ENCODE data around the gene VAMP8.

DNA sequence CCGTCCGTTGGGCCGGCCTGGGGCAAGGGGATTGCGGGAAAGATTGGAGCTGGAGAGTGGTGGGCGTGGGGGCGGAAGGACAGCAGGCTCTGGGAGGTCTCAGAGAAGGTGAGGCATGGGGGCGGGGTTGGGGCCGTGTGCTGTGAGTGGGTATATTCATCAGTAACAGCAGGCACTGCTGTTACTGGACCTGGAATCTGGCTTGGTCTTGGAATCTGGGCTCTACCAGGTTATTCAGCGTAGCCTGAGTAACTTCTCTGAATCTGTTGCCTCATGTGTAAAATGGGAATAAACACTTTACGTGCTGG, 18.6 kb downstream of the VAMP8 start:
- no peak for TF ChIP-seq POLR2A (IDR thresholded peaks at IDR 0.05; ENCODE audit: low read length)
- TF ChIP-seq GATA1 (IDR thresholded peaks at IDR 0.05; ENCODE audit: low read depth, low read length), result no peak

All from erythroblast (primary cell).